ENCODE results near the gene VASH2. TPM values are rescaled to one million over a fixed set of nuclear protein-coding genes. Genes with fewer than 3 reads are reported as not detected.

Gene VASH2
- total and polyA plus RNA-seq, 2 experiments from 2014 or later = 129 to 381 TPM

DNA sequence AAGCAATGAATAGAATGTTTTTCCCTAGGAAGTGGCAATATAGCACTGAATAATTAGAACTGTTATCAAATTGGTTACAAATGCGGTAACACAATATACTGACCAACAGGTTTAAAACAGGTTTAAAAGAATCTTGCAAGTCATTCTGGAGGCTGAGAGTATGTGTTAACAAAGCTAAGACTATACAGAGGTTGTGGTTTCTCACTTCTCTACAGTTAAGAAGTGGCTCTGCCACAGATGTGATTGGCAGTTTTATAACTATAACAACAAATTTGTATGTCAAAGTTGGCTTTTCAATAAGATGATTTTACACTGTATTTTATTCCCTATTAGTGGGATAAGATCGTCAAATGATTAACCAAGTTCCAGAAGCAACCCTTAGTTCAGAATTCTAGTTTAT lies 58.2 kb downstream of the VASH2 start:
- Histone ChIP-seq H3K9me2 (ENCODE audit: insufficient read depth) (no peaks in the 10 kb centered on the region), H3K4me3 (no peak overlapping the region), H4K20me1 (replicated peaks; ENCODE audit: insufficient read depth) (no peaks in the 10 kb centered on the region), H3K27ac (ENCODE audit: low read depth) (no peak overlapping the region), H2AFZ (no peak overlapping the region), H3K79me2 (replicated peaks; ENCODE audit: insufficient read depth) (peaks cover 33% of the 10 kb centered on the region), H3F3A (replicated peaks; ENCODE audit: low read depth) (no peaks in the 10 kb centered on the region; the same call in 1 of the 2 replicates), H3K4me2 (no peak overlapping the region), H3K36me3 (ENCODE audit: insufficient read depth) (peaks cover 6% of the 10 kb centered on the region), H3K4me1 (ENCODE audit: insufficient read depth) (peaks cover 10% of the 10 kb centered on the region), H3K27me3 (ENCODE audit: insufficient read depth) (no peaks in the 10 kb centered on the region)
- H3K4me1 Mint-ChIP-seq = peaks cover 8% of the 10 kb centered on the region
- peaks cover 59% of the 10 kb centered on the region for H3K36me3 Mint-ChIP-seq (ENCODE audit: low read depth)
- no peak for ATAC-seq
- no peak overlapping the region for H3K27ac Mint-ChIP-seq
- no peaks in the 10 kb centered on the region for H3K27me3 Mint-ChIP-seq (ENCODE audit: insufficient read depth, low read depth, poor library complexity)
- H3K4me3 Mint-ChIP-seq = no peak overlapping the region
- TF ChIP-seq REST (IDR thresholded peaks at IDR 0.05; ENCODE audit: unreplicated experiment) = no peak
- no peak for TF ChIP-seq CREB1 (CRISPR knock-in tag; IDR thresholded peaks at IDR 0.05; ENCODE audit: low read depth)
- no peak for TF ChIP-seq STAT1 (IDR thresholded peaks at IDR 0.05; ENCODE audit: unreplicated experiment)
- no peak for TF ChIP-seq EZH2phosphoT487 (IDR thresholded peaks at IDR 0.05; ENCODE audit: unreplicated experiment)
- TF ChIP-seq ZNF462 (CRISPR knock-in tag; IDR thresholded peaks at IDR 0.05) = no peak
- TF ChIP-seq, protein P1, sequence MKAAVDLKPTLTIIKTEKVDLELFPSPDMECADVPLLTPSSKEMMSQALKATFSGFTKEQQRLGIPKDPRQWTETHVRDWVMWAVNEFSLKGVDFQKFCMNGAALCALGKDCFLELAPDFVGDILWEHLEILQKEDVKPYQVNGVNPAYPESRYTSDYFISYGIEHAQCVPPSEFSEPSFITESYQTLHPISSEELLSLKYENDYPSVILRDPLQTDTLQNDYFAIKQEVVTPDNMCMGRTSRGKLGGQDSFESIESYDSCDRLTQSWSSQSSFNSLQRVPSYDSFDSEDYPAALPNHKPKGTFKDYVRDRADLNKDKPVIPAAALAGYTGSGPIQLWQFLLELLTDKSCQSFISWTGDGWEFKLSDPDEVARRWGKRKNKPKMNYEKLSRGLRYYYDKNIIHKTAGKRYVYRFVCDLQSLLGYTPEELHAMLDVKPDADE (IDR thresholded peaks at IDR 0.05) = no peak
- TF ChIP-seq, protein P2, sequence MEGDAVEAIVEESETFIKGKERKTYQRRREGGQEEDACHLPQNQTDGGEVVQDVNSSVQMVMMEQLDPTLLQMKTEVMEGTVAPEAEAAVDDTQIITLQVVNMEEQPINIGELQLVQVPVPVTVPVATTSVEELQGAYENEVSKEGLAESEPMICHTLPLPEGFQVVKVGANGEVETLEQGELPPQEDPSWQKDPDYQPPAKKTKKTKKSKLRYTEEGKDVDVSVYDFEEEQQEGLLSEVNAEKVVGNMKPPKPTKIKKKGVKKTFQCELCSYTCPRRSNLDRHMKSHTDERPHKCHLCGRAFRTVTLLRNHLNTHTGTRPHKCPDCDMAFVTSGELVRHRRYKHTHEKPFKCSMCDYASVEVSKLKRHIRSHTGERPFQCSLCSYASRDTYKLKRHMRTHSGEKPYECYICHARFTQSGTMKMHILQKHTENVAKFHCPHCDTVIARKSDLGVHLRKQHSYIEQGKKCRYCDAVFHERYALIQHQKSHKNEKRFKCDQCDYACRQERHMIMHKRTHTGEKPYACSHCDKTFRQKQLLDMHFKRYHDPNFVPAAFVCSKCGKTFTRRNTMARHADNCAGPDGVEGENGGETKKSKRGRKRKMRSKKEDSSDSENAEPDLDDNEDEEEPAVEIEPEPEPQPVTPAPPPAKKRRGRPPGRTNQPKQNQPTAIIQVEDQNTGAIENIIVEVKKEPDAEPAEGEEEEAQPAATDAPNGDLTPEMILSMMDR (conservative IDR thresholded peaks at IDR 0.05; ENCODE audit: low read depth in 2 of 2) = no peak
- TF ChIP-seq POLR2AphosphoS5 (IDR thresholded peaks at IDR 0.05; ENCODE audit: low read depth) = no peak
- TF ChIP-seq NANOG (IDR thresholded peaks at IDR 0.05; ENCODE audit: borderline replicate concordance) = no peak
- no peak for TF ChIP-seq JUNB (IDR thresholded peaks at IDR 0.05; ENCODE audit: unreplicated experiment)
- no peak for DNase-seq (ENCODE audit: low spot score)
- no peaks in the 10 kb centered on the region for H3K9me3 Mint-ChIP-seq
